Neuronal stem cell (in vitro differentiated cells): ENCODE results near the gene GAS7.

Experiments
- DNase-seq: peaks from one replicate; pipeline ENCODE4 v3.0.0-alpha.2; 2013; ENCODE audit warnings: low spot score
- H2AFZ ChIP-seq: one replicate; pipeline ENCODE4 v1.6.1; 2013; ENCODE audit warnings: mild to moderate bottlenecking, low read length, inconsistent platforms
- H2AK5ac ChIP-seq: 2 replicates; pipeline ENCODE4 v1.6.1; 2013; ENCODE audit warnings: low read depth, mild to moderate bottlenecking, inconsistent platforms, low read length, moderate library complexity, mixed read lengths
- H2BK120ac ChIP-seq: 2 replicates; pipeline ENCODE4 v1.6.1; 2013; ENCODE audit warnings: low read depth, mild to moderate bottlenecking, inconsistent platforms, low read length, moderate library complexity, mixed read lengths
- H2BK12ac ChIP-seq: one replicate; pipeline ENCODE4 v1.6.1; 2013; ENCODE audit warnings: low read length, inconsistent platforms
- H2BK15ac ChIP-seq: 2 replicates; pipeline ENCODE4 v1.6.1; 2013; ENCODE audit warnings: mild to moderate bottlenecking, low read length, inconsistent platforms, mixed read lengths
- H2BK5ac ChIP-seq: one replicate; pipeline ENCODE4 v1.6.1; 2013; ENCODE audit warnings: inconsistent platforms, mild to moderate bottlenecking, low read length, moderate library complexity
- H3K14ac ChIP-seq: one replicate; pipeline ENCODE4 v1.6.1; 2013; ENCODE audit warnings: low read length, inconsistent platforms
- H3K18ac ChIP-seq: 2 replicates; pipeline ENCODE4 v1.6.1; 2013; ENCODE audit warnings: low read length, inconsistent platforms
- H3K23ac ChIP-seq: 2 replicates; pipeline ENCODE4 v1.6.1; 2013; ENCODE audit warnings: low read depth, mild to moderate bottlenecking, mixed read lengths, low read length, inconsistent platforms; ENCODE audit not compliant: poor library complexity
- H3K27ac ChIP-seq: replicated peaks from 3 replicates; pipeline ENCODE4 v1.5.1; 2013; ENCODE audit warnings: low read length, inconsistent platforms
- H3K27me3 ChIP-seq, 3 experiments: 2 replicates each; pipeline ENCODE4 v1.6.1; 2013; ENCODE audit warnings: low read length in 3 of 3, mild to moderate bottlenecking in 2 of 3, inconsistent platforms in 1 of 3, low read depth in 1 of 3, mixed read lengths in 1 of 3, moderate library complexity in 1 of 3; ENCODE audit not compliant: control insufficient read depth in 3 of 3, insufficient read depth in 3 of 3
- H3K36me3 ChIP-seq, 2 donors: replicated peaks in 1 of 2; 2 replicates each; pipeline ENCODE4 v1.6.1; 2013; ENCODE audit warnings: low read length in 2 of 2; ENCODE audit not compliant: control insufficient read depth in 2 of 2, insufficient read depth in 2 of 2
- H3K4ac ChIP-seq: 2 replicates; pipeline ENCODE4 v1.6.1; 2013; ENCODE audit warnings: inconsistent platforms, mild to moderate bottlenecking, low read length, moderate library complexity
- H3K4me1 ChIP-seq, 2 donors: 1 replicate in 1 of 2; 2 replicates in 1 of 2; pipeline ENCODE4 v1.6.1; 2013; ENCODE audit warnings: low read length in 2 of 2, low read depth in 1 of 2; ENCODE audit not compliant: control insufficient read depth in 2 of 2, insufficient read depth in 1 of 2
- H3K4me2 ChIP-seq: one replicate; pipeline ENCODE4 v1.6.1; 2013; ENCODE audit warnings: mild to moderate bottlenecking, low read length, inconsistent platforms; ENCODE audit not compliant: insufficient read depth, poor library complexity, severe bottlenecking
- H3K4me3 ChIP-seq, 2 donors: 2 replicates each; pipeline ENCODE4 v1.5.1; 2013; ENCODE audit warnings: low read length in 2 of 2, mild to moderate bottlenecking in 2 of 2, inconsistent platforms in 1 of 2, moderate library complexity in 1 of 2
- H3K79me1 ChIP-seq: one replicate; pipeline ENCODE4 v1.6.1; 2013; ENCODE audit warnings: low read depth, mild to moderate bottlenecking, inconsistent platforms, low read length, moderate library complexity
- H3K9ac ChIP-seq: one replicate; pipeline ENCODE4 v1.6.1; 2013; ENCODE audit warnings: mild to moderate bottlenecking, low read depth, low read length, inconsistent platforms; ENCODE audit not compliant: poor library complexity
- H3K9me3 ChIP-seq, 2 donors: replicated peaks in 1 of 2; 2 replicates each; pipeline versions ENCODE3 to v1.6.1; 2013; ENCODE audit warnings: low read length in 2 of 2, mild to moderate bottlenecking in 2 of 2, inconsistent platforms in 1 of 2, low read depth in 1 of 2, mixed read lengths in 1 of 2, moderate library complexity in 1 of 2; ENCODE audit not compliant: control insufficient read depth in 2 of 2, insufficient read depth in 1 of 2
- H4K8ac ChIP-seq: one replicate; pipeline ENCODE4 v1.6.1; 2013; ENCODE audit warnings: low read depth, mild to moderate bottlenecking, inconsistent platforms, low read length, moderate library complexity
- H4K91ac ChIP-seq: one replicate; pipeline ENCODE4 v1.6.1; 2013; ENCODE audit warnings: low read length, low read depth, mild to moderate bottlenecking, inconsistent platforms; ENCODE audit not compliant: poor library complexity
- WGBS, 2 donors: extraction: QIAGEN DNeasy Blood & Tissue Kit; methylation state at CpG; one replicate each; pipeline ENCODE4 v1.1.7; 2013; ENCODE audit warnings: missing lambda C conversion rate in 2 of 2, mixed read lengths in 1 of 2; ENCODE audit not compliant: insufficient read length in 2 of 2, insufficient replicate concordance in 1 of 2; ENCODE audit errors: extremely low coverage in 2 of 2; 5-methylcytosine and 5-hydroxymethylcytosine counted together

GAS7 gene

GRCh38 chr17:10032118-10032852 lies 166.1 kb downstream of the GAS7 start:
- H3K27me3 ChIP-seq: no peaks in the 10 kb centered on the region
- H3K4me1 ChIP-seq: peaks cover 0 to 14% of the 10 kb centered on the region in 2 donors
- H4K8ac ChIP-seq: no peak overlapping the region
- no peak overlapping the region for H4K91ac ChIP-seq
- no peak overlapping the region for H3K4me3 ChIP-seq
- H3K79me1 ChIP-seq: no peaks in the 10 kb centered on the region
- H2BK12ac ChIP-seq: no peak overlapping the region
- H3K18ac ChIP-seq: no peak overlapping the region
- no peak overlapping the region for H2BK120ac ChIP-seq
- H3K27ac ChIP-seq: no peak overlapping the region
- H2AK5ac ChIP-seq: no peak overlapping the region
- H3K9ac ChIP-seq: no peak overlapping the region
- H2BK15ac ChIP-seq: no peak overlapping the region
- H3K9me3 ChIP-seq: peaks cover 0 to 2% of the 10 kb centered on the region in 2 donors
- no peak overlapping the region for H2AFZ ChIP-seq
- H3K4me2 ChIP-seq: no peak overlapping the region
- no peak for DNase-seq
- H3K23ac ChIP-seq: no peak overlapping the region
- no peak overlapping the region for H2BK5ac ChIP-seq
- H3K36me3 ChIP-seq: no peaks in the 10 kb centered on the region
- no CpG with 5 or more reads among the region's 6 CpGs for WGBS, 2 donors
- H3K14ac ChIP-seq: no peak overlapping the region
- H3K4ac ChIP-seq: no peak overlapping the region

GRCh38 chr17:10031606-10032005 lies 166.8 kb downstream of the GAS7 start:
- Histone ChIP-seq H3K4me3 (no peak overlapping the region), H3K4me1 (peaks cover 0 to 11% of the 10 kb centered on the region in 2 donors), H3K27ac (no peak overlapping the region), H4K91ac (no peak overlapping the region), H2AFZ (no peak overlapping the region), H2AK5ac (no peak overlapping the region), H2BK15ac (no peak overlapping the region), H2BK5ac (no peak overlapping the region), H3K18ac (no peak overlapping the region), H2BK12ac (no peak overlapping the region), H3K4ac (no peak overlapping the region), H3K27me3 (no peaks in the 10 kb centered on the region), H3K23ac (no peak overlapping the region), H3K14ac (no peak overlapping the region), H3K79me1 (no peaks in the 10 kb centered on the region), H3K4me2 (no peak overlapping the region), H3K9ac (no peak overlapping the region), H2BK120ac (no peak overlapping the region), H3K36me3 (no peaks in the 10 kb centered on the region), H4K8ac (no peak overlapping the region), H3K9me3 (peaks cover 0 to 2% of the 10 kb centered on the region in 2 donors)
- WGBS, 2 donors: no CpG with 5 or more reads among the region's 11 CpGs
- no peak for DNase-seq

GRCh38 chr17:10031127-10031526 lies 167.3 kb downstream of the GAS7 start:
- H2BK12ac ChIP-seq: no peak overlapping the region
- no peaks in the 10 kb centered on the region for H3K79me1 ChIP-seq
- H4K91ac ChIP-seq: no peak overlapping the region
- no peak overlapping the region for H2BK15ac ChIP-seq
- H3K9ac ChIP-seq: no peak overlapping the region
- peaks cover 0 to 11% of the 10 kb centered on the region in 2 donors for H3K4me1 ChIP-seq
- H2AFZ ChIP-seq: no peak overlapping the region
- no peak overlapping the region for H3K18ac ChIP-seq
- H3K27me3 ChIP-seq: no peaks in the 10 kb centered on the region
- no peak overlapping the region for H2BK5ac ChIP-seq
- H3K36me3 ChIP-seq: no peaks in the 10 kb centered on the region
- no peak overlapping the region for H2BK120ac ChIP-seq
- H3K23ac ChIP-seq: no peak overlapping the region
- peaks cover 0 to 2% of the 10 kb centered on the region in 2 donors for H3K9me3 ChIP-seq
- DNase-seq: no peak
- WGBS, 2 donors: no CpG with 5 or more reads among the region's 3 CpGs
- no peak overlapping the region for H3K27ac ChIP-seq
- no peak overlapping the region for H3K4me2 ChIP-seq
- no peak overlapping the region for H3K4ac ChIP-seq
- H2AK5ac ChIP-seq: no peak overlapping the region
- H3K14ac ChIP-seq: no peak overlapping the region
- H3K4me3 ChIP-seq: no peak overlapping the region
- H4K8ac ChIP-seq: no peak overlapping the region

- no peak overlapping the region for H3K14ac ChIP-seq
- no peaks in the 10 kb centered on the region for H3K36me3 ChIP-seq
- no peak overlapping the region for H2AFZ ChIP-seq
- no peak overlapping the region for H2BK15ac ChIP-seq
- H3K27me3 ChIP-seq: no peaks in the 10 kb centered on the region
- no peak overlapping the region for H3K4me2 ChIP-seq
- no peak for DNase-seq
- H2BK12ac ChIP-seq: no peak overlapping the region
- no peak overlapping the region for H2AK5ac ChIP-seq
- no peak overlapping the region for H3K4me3 ChIP-seq
- H3K18ac ChIP-seq: no peak overlapping the region
- WGBS, 2 donors: no CpG with 5 or more reads among the region's 7 CpGs
- H3K79me1 ChIP-seq: no peaks in the 10 kb centered on the region
- no peak overlapping the region for H3K4ac ChIP-seq
- H3K4me1 ChIP-seq: peaks cover 0 to 15% of the 10 kb centered on the region in 2 donors
- H3K27ac ChIP-seq: no peak overlapping the region
- no peak overlapping the region for H4K8ac ChIP-seq
- no peak overlapping the region for H3K23ac ChIP-seq
- peaks cover 0 to 2% of the 10 kb centered on the region in 2 donors for H3K9me3 ChIP-seq
- H3K9ac ChIP-seq: no peak overlapping the region
- no peak overlapping the region for H2BK5ac ChIP-seq
- no peak overlapping the region for H4K91ac ChIP-seq
- H2BK120ac ChIP-seq: no peak overlapping the region
These were observed 169.3 kb downstream of the GAS7 start for GRCh38 chr17:10029129-10029528.
